Fibroblast of lung (primary cell): ENCODE measurements around the gene GRIK4.

ENCODE experiments used
- EZH2 ChIP-seq: IDR thresholded peaks from 2 replicates; pipeline ENCODE4 v1.5.1; 2012; ENCODE audit warnings: low read length, control low read depth, mild to moderate bottlenecking; ENCODE audit errors: missing control alignments
- TF ChIP-seq, protein P1 (sequence below), 2 donors: IDR thresholded peaks in 1 of 2; conservative IDR thresholded peaks in 1 of 2; 1 replicate in 1 of 2; 2 replicates in 1 of 2; pipeline ENCODE4 v1.5.1; 2011 to 2012; ENCODE audit warnings: low read length in 2 of 2, control low read depth in 1 of 2, inconsistent platforms in 1 of 2, low read depth in 1 of 2, mild to moderate bottlenecking in 1 of 2

DNA sequence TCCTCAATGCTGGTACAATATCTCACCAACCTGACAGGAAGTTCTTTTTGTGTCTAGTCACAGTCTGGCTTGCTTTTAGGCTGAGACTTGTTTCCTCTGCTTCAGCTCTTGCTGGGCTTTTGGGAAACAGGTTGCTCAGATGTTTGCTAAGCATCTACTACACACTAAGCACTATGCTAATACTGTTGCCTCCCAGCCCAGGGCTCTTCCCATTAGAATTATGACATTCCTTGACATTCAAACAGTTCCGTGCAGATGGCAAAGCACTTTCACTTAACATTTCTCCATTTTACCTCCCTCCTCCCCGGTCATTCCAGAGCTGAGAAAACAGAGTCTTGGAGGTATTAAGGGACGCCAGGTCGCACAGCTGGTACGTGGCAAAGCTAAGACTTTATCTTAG, 311.6 kb downstream of the GRIK4 start:
- TF ChIP-seq, protein P1, sequence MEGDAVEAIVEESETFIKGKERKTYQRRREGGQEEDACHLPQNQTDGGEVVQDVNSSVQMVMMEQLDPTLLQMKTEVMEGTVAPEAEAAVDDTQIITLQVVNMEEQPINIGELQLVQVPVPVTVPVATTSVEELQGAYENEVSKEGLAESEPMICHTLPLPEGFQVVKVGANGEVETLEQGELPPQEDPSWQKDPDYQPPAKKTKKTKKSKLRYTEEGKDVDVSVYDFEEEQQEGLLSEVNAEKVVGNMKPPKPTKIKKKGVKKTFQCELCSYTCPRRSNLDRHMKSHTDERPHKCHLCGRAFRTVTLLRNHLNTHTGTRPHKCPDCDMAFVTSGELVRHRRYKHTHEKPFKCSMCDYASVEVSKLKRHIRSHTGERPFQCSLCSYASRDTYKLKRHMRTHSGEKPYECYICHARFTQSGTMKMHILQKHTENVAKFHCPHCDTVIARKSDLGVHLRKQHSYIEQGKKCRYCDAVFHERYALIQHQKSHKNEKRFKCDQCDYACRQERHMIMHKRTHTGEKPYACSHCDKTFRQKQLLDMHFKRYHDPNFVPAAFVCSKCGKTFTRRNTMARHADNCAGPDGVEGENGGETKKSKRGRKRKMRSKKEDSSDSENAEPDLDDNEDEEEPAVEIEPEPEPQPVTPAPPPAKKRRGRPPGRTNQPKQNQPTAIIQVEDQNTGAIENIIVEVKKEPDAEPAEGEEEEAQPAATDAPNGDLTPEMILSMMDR (conservative IDR thresholded peaks at IDR 0.05 in 1 of 2, IDR thresholded peaks at IDR 0.05 in 1 of 2; ENCODE audit: low read depth in 1 of 2, low read length in 2 of 2), result no peak
- TF ChIP-seq EZH2, result no peak
